K562 (cell line): Measurements from ENCODE around the gene NKG7. TPM values are rescaled to one million over a fixed set of nuclear protein-coding genes. Genes with fewer than 3 reads are reported as not detected.

ENCODE experiments used
- ATAC-seq: fragments of 200-7000 bp; cut with Tn5 transposase; 3 replicates; pipeline ENCODE4 v1.9.1; 2020; ENCODE audit warnings: moderate library complexity
- BruUV-seq: library from RNA; stranded (reverse); fragments of 400-500 nt; replicated peaks from 2 replicates; lab custom pipeline; 2021; lab: Mats Ljungman, UMichigan
- CTCF ChIA-PET: fragments of 300-600 bp; formaldehyde crosslinking; extraction: SDS; loops from one replicate; lab custom pipeline; 2021; ENCODE audit warnings: low intra/inter-chr PET ratio; lab: Yijun Ruan, JAX
- POLR2A ChIA-PET: fragments of 300-600, 350-650 bp; sonication (Branson Sonifier 250); formaldehyde crosslinking; extraction: SDS; loops from one replicate; lab custom pipeline; 2021; ENCODE audit warnings: antibody characterized with exemption, inconsistent platforms; lab: Yijun Ruan, JAX
- DNase-seq, 4 experiments: peaks; one replicate each; pipeline versions ENCODE4 v3.0.0 to v3.0.0-alpha.2; 2011 to 2018; ENCODE audit warnings: low spot score in 3 of 4, mixed read lengths in 3 of 4; ENCODE audit errors: extremely low read depth in 1 of 4
- FAIRE-seq: peaks from 2 replicates; lab custom pipeline; 2011; peaks lifted over from hg19 to GRCh38; lab: Jason Lieb, UNC
- H2AFZ ChIP-seq: 2 replicates; pipeline ENCODE4 v1.6.0; 2011; ENCODE audit warnings: low read depth, low read length, control low read depth, inconsistent platforms
- H3K27ac ChIP-seq: fragments of 200-600 bp; 3 replicates; pipeline ENCODE4 v1.8.0; 2011; ENCODE audit warnings: low read depth, mild to moderate bottlenecking, control low read depth, inconsistent platforms, low read length, moderate library complexity, mixed read lengths; ENCODE audit errors: extremely low read depth
- H3K27me3 ChIP-seq, 2 experiments: fragments of 300-600 bp in 1 of 2; 2 replicates in 1 of 2; 3 replicates in 1 of 2; pipeline versions ENCODE4 v1.6.0 to v1.8.0; 2011; ENCODE audit warnings: inconsistent platforms in 2 of 2, low read length in 2 of 2, mild to moderate bottlenecking in 1 of 2, mixed read lengths in 1 of 2, moderate library complexity in 1 of 2; ENCODE audit not compliant: control insufficient read depth in 2 of 2, insufficient read depth in 2 of 2
- H3K36me3 ChIP-seq: fragments of 300-600 bp; 3 replicates; pipeline ENCODE4 v1.8.0; 2011; ENCODE audit warnings: mild to moderate bottlenecking, low read length, inconsistent platforms; ENCODE audit not compliant: control insufficient read depth, insufficient read depth
- H3K4me1 ChIP-seq, 2 experiments: fragments of 200-600 bp in 1 of 2; replicated peaks in 1 of 2; 2 replicates in 1 of 2; 3 replicates in 1 of 2; pipeline versions ENCODE4 v1.5.1 to v1.8.0; 2011; ENCODE audit warnings: inconsistent platforms in 2 of 2, low read length in 2 of 2, mild to moderate bottlenecking in 1 of 2, mixed read lengths in 1 of 2, moderate library complexity in 1 of 2; ENCODE audit not compliant: control insufficient read depth in 2 of 2, insufficient read depth in 2 of 2
- H3K4me2 ChIP-seq: 2 replicates; pipeline ENCODE4 v1.6.1; 2011; ENCODE audit warnings: low read length, control low read depth, inconsistent platforms, mixed read lengths; ENCODE audit not compliant: insufficient read depth
- H3K4me3 ChIP-seq: fragments of 200-600 bp; sonication (generic), shearing (Covaris generic); 2 replicates; pipeline ENCODE4 v1.5.1; 2016; ENCODE audit warnings: control low read depth, inconsistent platforms
- H3K79me2 ChIP-seq: fragments of 200-600 bp; 3 replicates; pipeline ENCODE4 v1.8.0; 2011; ENCODE audit warnings: low read length, inconsistent platforms; ENCODE audit not compliant: control insufficient read depth, insufficient read depth
- H3K9ac ChIP-seq, 2 experiments: 2 replicates each; pipeline versions ENCODE4 v1.6.0 to v1.6.1; 2011; ENCODE audit warnings: low read depth in 2 of 2, low read length in 2 of 2, control low read depth in 1 of 2, inconsistent platforms in 1 of 2, mild to moderate bottlenecking in 1 of 2, mixed read lengths in 1 of 2; ENCODE audit not compliant: insufficient read depth in 1 of 2
- H3K9me1 ChIP-seq: one replicate; pipeline ENCODE4 v1.6.0; 2011; ENCODE audit warnings: inconsistent platforms, mild to moderate bottlenecking, low read length, moderate library complexity; ENCODE audit not compliant: control insufficient read depth, insufficient read depth
- H3K9me3 ChIP-seq: replicated peaks from 2 replicates; pipeline ENCODE4 v1.5.1; 2011; ENCODE audit warnings: low read depth, low read length, inconsistent platforms; ENCODE audit not compliant: control insufficient read depth, insufficient read depth
- H4K20me1 ChIP-seq: replicated peaks from 2 replicates; pipeline ENCODE4 v1.6.1; 2011; ENCODE audit warnings: low read length, inconsistent platforms, mixed read lengths; ENCODE audit not compliant: control insufficient read depth, insufficient read depth
- ATF7 ChIP-seq: fragments of 450-650 bp; IDR thresholded peaks from 2 replicates; pipeline ENCODE4 v1.7.1; 2014; ENCODE audit warnings: mild to moderate bottlenecking, moderate library complexity
- CEBPB ChIP-seq: fragments of 450-650 bp; IDR thresholded peaks from 2 replicates; pipeline ENCODE4 v1.6.1; 2016; ENCODE audit warnings: missing genetic modification characterization, missing compliant biosample characterization
- GTF2A2 ChIP-seq: IDR thresholded peaks from 2 replicates; pipeline ENCODE4 v1.6.1; 2016; ENCODE audit warnings: mild to moderate bottlenecking, missing genetic modification characterization, missing compliant biosample characterization
- KDM1A ChIP-seq, 2 experiments: fragments of 450-650 bp; IDR thresholded peaks; 2 replicates each; pipeline ENCODE4 v1.6.1; 2016; ENCODE audit warnings: mild to moderate bottlenecking in 2 of 2
- NFRKB ChIP-seq: fragments of 450-650 bp; IDR thresholded peaks from 2 replicates; pipeline ENCODE4 v1.6.1; 2016; ENCODE audit warnings: low read depth
- PTBP1 ChIP-seq: fragments of 200-400 bp; formaldehyde crosslinking; IDR thresholded peaks from 2 replicates; pipeline ENCODE4 v1.6.1; 2017; ENCODE audit warnings: low read depth, low read length
- SNRNP70 ChIP-seq: fragments of 200-400 bp; formaldehyde crosslinking; optimal IDR thresholded peaks from 2 replicates; pipeline ENCODE3; 2017; ENCODE audit warnings: low read depth, low read length
- ZNF551 ChIP-seq: fragments of 250-450 bp; sonication (Bioruptor Pico); IDR thresholded peaks from 2 replicates; pipeline ENCODE4 v1.5.0; 2021; ENCODE audit warnings: mild to moderate bottlenecking, moderate library complexity
- WGBS: fragments of 100-300 bp; shearing (Covaris generic); methylation state at CpG from one replicate; pipeline ENCODE4 v1.1.6; 2016; ENCODE audit warnings: low coverage, mixed read lengths; ENCODE audit not compliant: insufficient coverage; ENCODE audit errors: missing lambda C conversion rate; 5-methylcytosine and 5-hydroxymethylcytosine counted together
- in situ Hi-C: fragments of 300-500 bp; cut with MboI; formaldehyde crosslinking; loops from 4 replicates; pipeline ENCODE4 v1.15.0; 2018; ENCODE audit warnings: inconsistent platforms, mixed read lengths
- intact Hi-C: fragments of 100-400 bp; cut with micrococcal nuclease; formaldehyde crosslinking; loops from 2 replicates; pipeline ENCODE4 v1.14.2; 2022
- polyA plus RNA-seq, 8 experiments: library from polyadenylated mRNA; depleted of rRNA in 4 of 8; stranded (reverse) in 5 of 8; unstranded in 3 of 8; fragments of >200 nt; fragmentation: Nextera tagmentation in 2 of 8; fragmentation: Illumina TruSeq in 1 of 8; extraction: Ambion mirVana in 2 of 8; extraction: Trizol in 1 of 8; gene quantifications; 2 replicates each; pipeline versions ENCODE4 v1.2.1 to v1.2.3, GENCODE V29; 2011 to 2014; ENCODE audit warnings: inconsistent platforms in 1 of 8, missing spikeins in 1 of 8
- total RNA-seq, 7 experiments: library from RNA; depleted of rRNA in 6 of 7; stranded (reverse); fragments of >200 nt in 6 of 7; fragmentation: Illumina TruSeq in 2 of 7; extraction: Trizol in 2 of 7; gene quantifications; 2 replicates each; pipeline versions ENCODE4 v1.2.1 to v1.2.3, GENCODE V29; 2011 to 2021; ENCODE audit warnings: low replicate concordance in 1 of 7
- TF ChIP-seq, protein P1 (sequence below), 2 experiments: fragments of 150-350 bp in 1 of 2; IDR thresholded peaks; 2 replicates each; pipeline ENCODE4 v1.6.1; 2012 to 2016; ENCODE audit warnings: low read depth in 2 of 2, low read length in 2 of 2, mild to moderate bottlenecking in 1 of 2, moderate library complexity in 1 of 2
- TF ChIP-seq, protein P2 (sequence below): sonication (generic); formaldehyde crosslinking; IDR thresholded peaks from 2 replicates; pipeline ENCODE4 v1.8.1; 2022; ENCODE audit warnings: missing genetic modification reagents
- TF ChIP-seq, protein P3 (sequence below): fragments of 150-350 bp; conservative IDR thresholded peaks from 2 replicates; pipeline ENCODE4 v1.6.1; 2014; ENCODE audit warnings: low read length
- TF ChIP-seq, protein P4 (sequence below): sonication (generic); formaldehyde crosslinking; IDR thresholded peaks from 2 replicates; pipeline ENCODE4 v1.8.0; 2022; ENCODE audit warnings: mild to moderate bottlenecking, low read depth, missing genetic modification reagents

NKG7 gene
- total and polyA plus RNA-seq, 9 of the 15 experiments (the other 6 are each of a cell fraction or from before 2014, with no cell fraction given) = 0.30 to 0.70 (median 0.51) TPM; not detected in 2

DNA sequence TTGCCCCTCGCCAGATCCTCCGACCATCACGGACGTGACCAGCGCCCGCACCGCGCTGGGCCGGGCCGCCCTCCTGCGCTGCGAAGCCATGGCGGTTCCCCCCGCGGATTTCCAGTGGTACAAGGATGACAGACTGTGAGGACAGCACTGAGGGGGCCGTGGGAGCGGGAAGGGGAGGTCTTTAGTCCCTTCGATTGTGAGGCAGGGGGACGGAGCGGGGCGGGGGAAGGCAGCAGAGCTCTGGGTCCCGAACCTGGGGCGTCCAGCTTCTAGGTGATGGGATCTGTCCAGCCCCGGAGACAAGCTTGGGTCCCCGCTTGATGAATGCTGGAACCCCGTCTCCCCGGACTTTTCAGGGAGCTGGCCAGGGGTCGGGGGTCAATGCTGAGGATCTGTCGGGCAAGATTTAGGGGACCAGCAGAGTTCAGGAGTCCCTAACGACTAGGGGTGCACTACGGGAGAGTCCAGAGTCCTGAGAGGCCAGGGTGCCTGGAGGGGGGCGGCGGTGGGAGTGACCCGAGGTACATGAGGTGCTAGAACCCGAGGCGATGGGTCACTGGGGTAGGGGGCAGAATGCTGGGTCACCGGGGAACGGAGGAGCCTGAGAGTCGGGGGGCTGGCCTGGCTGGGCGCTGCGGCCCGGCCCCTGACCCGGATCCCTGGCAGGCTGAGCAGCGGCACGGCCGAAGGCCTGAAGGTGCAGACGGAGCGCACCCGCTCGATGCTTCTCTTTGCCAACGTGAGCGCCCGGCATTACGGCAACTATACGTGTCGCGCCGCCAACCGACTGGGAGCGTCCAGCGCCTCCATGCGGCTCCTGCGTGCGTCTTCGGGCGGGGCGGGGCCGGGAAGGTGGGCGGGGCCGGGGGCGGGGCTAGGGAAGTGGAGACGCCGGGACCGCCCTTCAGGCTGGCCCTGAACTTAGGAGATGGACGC is 45.1 kb downstream of the NKG7 start:
- Histone ChIP-seq H2AFZ (peak overlapping the region; percentile 98), H3K27me3 (peaks cover 18 to 30% of the 10 kb centered on the region in 2 experiments)
- DNase-seq = peak; percentile 86 to 96 (median 96)
- TF ChIP-seq CEBPB (tag) (no peak), GTF2A2 (tag) (no peak), SNRNP70 (no peak), NFRKB (peak; percentile 36; the same call in 1 of the 2 replicates), ATF7 (peak; percentile 23; the same call in 1 of the 2 replicates), KDM1A (IDR thresholded peaks at IDR 0.05) (no peak), ZNF551 (CRISPR knock-in tag) (no peak), PTBP1 (no peak)
- TF ChIP-seq, protein P1, sequence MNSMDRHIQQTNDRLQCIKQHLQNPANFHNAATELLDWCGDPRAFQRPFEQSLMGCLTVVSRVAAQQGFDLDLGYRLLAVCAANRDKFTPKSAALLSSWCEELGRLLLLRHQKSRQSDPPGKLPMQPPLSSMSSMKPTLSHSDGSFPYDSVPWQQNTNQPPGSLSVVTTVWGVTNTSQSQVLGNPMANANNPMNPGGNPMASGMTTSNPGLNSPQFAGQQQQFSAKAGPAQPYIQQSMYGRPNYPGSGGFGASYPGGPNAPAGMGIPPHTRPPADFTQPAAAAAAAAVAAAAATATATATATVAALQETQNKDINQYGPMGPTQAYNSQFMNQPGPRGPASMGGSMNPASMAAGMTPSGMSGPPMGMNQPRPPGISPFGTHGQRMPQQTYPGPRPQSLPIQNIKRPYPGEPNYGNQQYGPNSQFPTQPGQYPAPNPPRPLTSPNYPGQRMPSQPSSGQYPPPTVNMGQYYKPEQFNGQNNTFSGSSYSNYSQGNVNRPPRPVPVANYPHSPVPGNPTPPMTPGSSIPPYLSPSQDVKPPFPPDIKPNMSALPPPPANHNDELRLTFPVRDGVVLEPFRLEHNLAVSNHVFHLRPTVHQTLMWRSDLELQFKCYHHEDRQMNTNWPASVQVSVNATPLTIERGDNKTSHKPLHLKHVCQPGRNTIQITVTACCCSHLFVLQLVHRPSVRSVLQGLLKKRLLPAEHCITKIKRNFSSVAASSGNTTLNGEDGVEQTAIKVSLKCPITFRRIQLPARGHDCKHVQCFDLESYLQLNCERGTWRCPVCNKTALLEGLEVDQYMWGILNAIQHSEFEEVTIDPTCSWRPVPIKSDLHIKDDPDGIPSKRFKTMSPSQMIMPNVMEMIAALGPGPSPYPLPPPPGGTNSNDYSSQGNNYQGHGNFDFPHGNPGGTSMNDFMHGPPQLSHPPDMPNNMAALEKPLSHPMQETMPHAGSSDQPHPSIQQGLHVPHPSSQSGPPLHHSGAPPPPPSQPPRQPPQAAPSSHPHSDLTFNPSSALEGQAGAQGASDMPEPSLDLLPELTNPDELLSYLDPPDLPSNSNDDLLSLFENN (IDR thresholded peaks at IDR 0.05; ENCODE audit: low read depth in 2 of 2, low read length in 2 of 2) = 0 out of 4 replicates have a peak, but pooled peaks of 1 of the 2 experiments have one; percentile 29
- TF ChIP-seq, protein P2, sequence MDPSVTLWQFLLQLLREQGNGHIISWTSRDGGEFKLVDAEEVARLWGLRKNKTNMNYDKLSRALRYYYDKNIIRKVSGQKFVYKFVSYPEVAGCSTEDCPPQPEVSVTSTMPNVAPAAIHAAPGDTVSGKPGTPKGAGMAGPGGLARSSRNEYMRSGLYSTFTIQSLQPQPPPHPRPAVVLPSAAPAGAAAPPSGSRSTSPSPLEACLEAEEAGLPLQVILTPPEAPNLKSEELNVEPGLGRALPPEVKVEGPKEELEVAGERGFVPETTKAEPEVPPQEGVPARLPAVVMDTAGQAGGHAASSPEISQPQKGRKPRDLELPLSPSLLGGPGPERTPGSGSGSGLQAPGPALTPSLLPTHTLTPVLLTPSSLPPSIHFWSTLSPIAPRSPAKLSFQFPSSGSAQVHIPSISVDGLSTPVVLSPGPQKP (CRISPR knock-in tag) = no peak
- TF ChIP-seq, protein P3, sequence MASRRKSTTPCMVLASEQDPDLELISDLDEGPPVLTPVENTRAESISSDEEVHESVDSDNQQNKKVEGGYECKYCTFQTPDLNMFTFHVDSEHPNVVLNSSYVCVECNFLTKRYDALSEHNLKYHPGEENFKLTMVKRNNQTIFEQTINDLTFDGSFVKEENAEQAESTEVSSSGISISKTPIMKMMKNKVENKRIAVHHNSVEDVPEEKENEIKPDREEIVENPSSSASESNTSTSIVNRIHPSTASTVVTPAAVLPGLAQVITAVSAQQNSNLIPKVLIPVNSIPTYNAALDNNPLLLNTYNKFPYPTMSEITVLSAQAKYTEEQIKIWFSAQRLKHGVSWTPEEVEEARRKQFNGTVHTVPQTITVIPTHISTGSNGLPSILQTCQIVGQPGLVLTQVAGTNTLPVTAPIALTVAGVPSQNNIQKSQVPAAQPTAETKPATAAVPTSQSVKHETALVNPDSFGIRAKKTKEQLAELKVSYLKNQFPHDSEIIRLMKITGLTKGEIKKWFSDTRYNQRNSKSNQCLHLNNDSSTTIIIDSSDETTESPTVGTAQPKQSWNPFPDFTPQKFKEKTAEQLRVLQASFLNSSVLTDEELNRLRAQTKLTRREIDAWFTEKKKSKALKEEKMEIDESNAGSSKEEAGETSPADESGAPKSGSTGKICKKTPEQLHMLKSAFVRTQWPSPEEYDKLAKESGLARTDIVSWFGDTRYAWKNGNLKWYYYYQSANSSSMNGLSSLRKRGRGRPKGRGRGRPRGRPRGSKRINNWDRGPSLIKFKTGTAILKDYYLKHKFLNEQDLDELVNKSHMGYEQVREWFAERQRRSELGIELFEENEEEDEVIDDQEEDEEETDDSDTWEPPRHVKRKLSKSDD = no peak
- TF ChIP-seq, protein P4, sequence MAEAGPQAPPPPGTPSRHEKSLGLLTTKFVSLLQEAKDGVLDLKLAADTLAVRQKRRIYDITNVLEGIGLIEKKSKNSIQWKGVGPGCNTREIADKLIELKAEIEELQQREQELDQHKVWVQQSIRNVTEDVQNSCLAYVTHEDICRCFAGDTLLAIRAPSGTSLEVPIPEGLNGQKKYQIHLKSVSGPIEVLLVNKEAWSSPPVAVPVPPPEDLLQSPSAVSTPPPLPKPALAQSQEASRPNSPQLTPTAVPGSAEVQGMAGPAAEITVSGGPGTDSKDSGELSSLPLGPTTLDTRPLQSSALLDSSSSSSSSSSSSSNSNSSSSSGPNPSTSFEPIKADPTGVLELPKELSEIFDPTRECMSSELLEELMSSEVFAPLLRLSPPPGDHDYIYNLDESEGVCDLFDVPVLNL (CRISPR knock-in tag) = no peak

More for the DNA sequence above, 45.1 kb downstream of the NKG7 start:
- Histone ChIP-seq H3K4me3 (peak overlapping the region; percentile 47), H3K36me3 (no peaks in the 10 kb centered on the region), H3K79me2 (no peaks in the 10 kb centered on the region), H3K9me1 (no peaks in the 10 kb centered on the region), H3K4me1 (peaks cover 4 to 28% of the 10 kb centered on the region in 2 experiments; a peak in 3 of 5 replicates), H4K20me1 (no peaks in the 10 kb centered on the region), H3K9me3 (no peaks in the 10 kb centered on the region), H3K27ac (peak overlapping the region; percentile 68; the same call in 2 of the 3 replicates), H3K9ac (peak overlapping the region; percentile 67 to 96), H3K4me2 (peak overlapping the region; percentile 82)
- ATAC-seq (peak; percentile 96), FAIRE-seq (peak; percentile 95)
- intact Hi-C loops = no loop called here
- no TSS peak for BruUV-seq
- CTCF ChIA-PET = interaction anchor here (0.9 kb wide), 1 partner anchor 169 kb away, joined by 4 read pairs; no protein-coding TSS in a partner anchor
- WGBS = 19% methylated on average over 42 of the region's 75 CpGs
- POLR2A ChIA-PET = interaction anchor here (0.6 to 1.1 kb wide), 2 partner anchors 39 to 838 kb away, joined by 3 to 4 read pairs; no protein-coding TSS in a partner anchor
- in situ Hi-C loops = no loop called here
